ENCODE measurements around the gene LUM. TPM values are rescaled to one million over a fixed set of nuclear protein-coding genes. Genes with fewer than 3 reads are reported as not detected.

LUM gene
- total and polyA plus RNA-seq, 7 donors, result 2.7 to 35.7 (median 8.3) TPM

GRCh38 chr12:91139286-91139685, 28.0 kb upstream of the LUM start:
- intact Hi-C loops (cut with DNase I), result no loop called here
- Histone ChIP-seq H3K4me1 (no peaks in the 10 kb centered on the region), H3K4me3 (no peak overlapping the region), H3K36me3 (ENCODE audit: insufficient read depth in 1 of 2, low read depth in 1 of 2) (no peaks in the 10 kb centered on the region), H3K9me3 (no peaks in the 10 kb centered on the region), H3K27ac (no peak overlapping the region), H3K27me3 (ENCODE audit: insufficient read depth in 3 of 3, low read length in 2 of 3) (no peaks in the 10 kb centered on the region)
- TF ChIP-seq CTCF (IDR thresholded peaks at IDR 0.05), result no peak
- 57 to 63% (median 60%) methylated on average over 2 of the region's 2 CpGs for WGBS, 3 donors
- DNase-seq (no peak), ATAC-seq (no peak)

- Histone ChIP-seq H3K4me1 (no peaks in the 10 kb centered on the region), H3K36me3 (ENCODE audit: insufficient read depth in 1 of 2, low read depth in 1 of 2) (no peaks in the 10 kb centered on the region), H3K27ac (no peak overlapping the region), H3K27me3 (ENCODE audit: insufficient read depth in 3 of 3, low read length in 2 of 3) (no peaks in the 10 kb centered on the region), H3K4me3 (no peak overlapping the region), H3K9me3 (no peaks in the 10 kb centered on the region)
- peak in 1 of 4 donors; percentile 45 for ATAC-seq
- intact Hi-C loops (cut with DNase I), result no loop called here
- 7 to 29% (median 9%) methylated on average over 1 of the region's 1 CpG for WGBS, 3 donors
- no peak for TF ChIP-seq CTCF (IDR thresholded peaks at IDR 0.05)
- DNase-seq, result no peak
Observed at GRCh38 chr12:91138337-91138920, 27.1 kb upstream of the LUM start.

GRCh38 chr12:91133871-91134270, 22.6 kb upstream of the LUM start:
- intact Hi-C loops (cut with DNase I), result no loop called here
- DNase-seq (no peak), ATAC-seq (no peak)
- TF ChIP-seq CTCF (IDR thresholded peaks at IDR 0.05), result no peak
- H3K36me3 ChIP-seq (ENCODE audit: insufficient read depth in 1 of 2, low read depth in 1 of 2), result no peaks in the 10 kb centered on the region
- no peaks in the 10 kb centered on the region for H3K4me1 ChIP-seq
- WGBS, 3 donors, result 89 to 100% (median 93%) methylated on average over 1 of the region's 1 CpG
- no peaks in the 10 kb centered on the region for H3K27me3 ChIP-seq (ENCODE audit: insufficient read depth in 3 of 3, low read length in 2 of 3)
- no peak overlapping the region for H3K27ac ChIP-seq
- no peak overlapping the region for H3K4me3 ChIP-seq
- H3K9me3 ChIP-seq, result no peaks in the 10 kb centered on the region

- DNase-seq (no peak), ATAC-seq (no peak)
- intact Hi-C loops (cut with DNase I), result no loop called here
- H3K27ac ChIP-seq, result no peak overlapping the region
- no peaks in the 10 kb centered on the region for H3K4me1 ChIP-seq
- H3K9me3 ChIP-seq, result no peaks in the 10 kb centered on the region
- H3K27me3 ChIP-seq (ENCODE audit: insufficient read depth in 3 of 3, low read length in 2 of 3), result no peaks in the 10 kb centered on the region
- H3K36me3 ChIP-seq (ENCODE audit: insufficient read depth in 1 of 2, low read depth in 1 of 2), result no peaks in the 10 kb centered on the region
- H3K4me3 ChIP-seq, result no peak overlapping the region
- WGBS, 3 donors, result 90 to 95% (median 92%) methylated on average over 2 of the region's 2 CpGs
- TF ChIP-seq CTCF (IDR thresholded peaks at IDR 0.05), result no peak
Observed at GRCh38 chr12:91129662-91130362, 18.5 kb upstream of the LUM start.
